HG03432 (cell line): ENCODE data around the gene OR2D3.
"Not testable (repeated sequence)": the region's sequence is repeated elsewhere in the genome, so short reads cannot be mapped to it uniquely, and the experiment has no call there.

Experiments used
- ATAC-seq: cut with Tn5 transposase; IDR thresholded peaks from one replicate; pipeline ENCODE4 v1.9.1; 2021; ENCODE audit warnings: mild to moderate bottlenecking, moderate library complexity; ENCODE audit not compliant: unreplicated experiment

The OR2D3 gene

DNA sequence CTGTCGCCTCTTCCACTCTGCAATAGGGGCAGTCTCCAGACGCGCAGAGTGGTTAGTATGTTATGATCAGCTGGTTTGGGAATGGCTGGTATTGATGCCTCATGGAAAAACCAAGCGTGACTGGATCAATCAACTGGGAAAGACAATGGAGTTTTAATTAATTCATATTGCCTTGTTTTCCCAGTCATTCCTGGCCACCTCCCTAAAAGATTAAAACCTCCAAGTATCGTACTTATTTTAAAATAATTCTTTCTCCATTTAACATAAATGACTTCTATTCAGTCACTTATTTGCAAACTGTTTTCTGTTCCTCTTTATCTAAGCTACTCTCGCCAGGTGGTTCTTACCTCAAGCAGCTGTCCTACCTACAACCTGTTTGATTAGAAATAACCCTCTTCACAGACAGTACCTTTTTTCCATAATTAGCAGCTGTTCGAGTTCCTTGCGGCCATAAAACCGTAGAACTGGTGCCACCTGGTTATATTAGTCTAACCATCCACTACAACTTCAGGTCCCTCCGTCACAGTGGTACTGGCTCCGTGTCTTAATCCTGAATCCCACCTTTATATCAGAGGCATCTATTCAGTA, 6.3 kb downstream of the OR2D3 start:
- ATAC-seq: peak; percentile 59

DNA sequence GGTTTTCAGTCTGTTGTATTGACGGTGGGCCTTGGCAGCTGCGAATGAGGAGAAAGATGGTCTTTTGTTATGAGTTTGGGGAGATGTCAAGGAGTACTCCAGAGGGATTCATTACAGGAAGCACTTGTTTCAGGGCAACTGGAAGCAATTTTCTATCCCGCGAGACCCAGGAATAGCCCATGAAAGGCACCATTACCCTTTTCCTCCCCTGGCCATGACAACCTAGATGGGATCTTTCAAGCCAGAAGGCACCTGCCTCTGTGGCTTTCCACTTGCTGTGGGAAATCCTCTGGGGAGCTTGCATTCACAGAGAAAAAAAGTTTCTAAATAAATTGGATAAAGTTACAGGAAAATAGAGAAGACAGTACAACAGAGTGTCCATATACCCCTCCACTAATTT, 8.1 kb downstream of the OR2D3 start:
- ATAC-seq: no peak

DNA sequence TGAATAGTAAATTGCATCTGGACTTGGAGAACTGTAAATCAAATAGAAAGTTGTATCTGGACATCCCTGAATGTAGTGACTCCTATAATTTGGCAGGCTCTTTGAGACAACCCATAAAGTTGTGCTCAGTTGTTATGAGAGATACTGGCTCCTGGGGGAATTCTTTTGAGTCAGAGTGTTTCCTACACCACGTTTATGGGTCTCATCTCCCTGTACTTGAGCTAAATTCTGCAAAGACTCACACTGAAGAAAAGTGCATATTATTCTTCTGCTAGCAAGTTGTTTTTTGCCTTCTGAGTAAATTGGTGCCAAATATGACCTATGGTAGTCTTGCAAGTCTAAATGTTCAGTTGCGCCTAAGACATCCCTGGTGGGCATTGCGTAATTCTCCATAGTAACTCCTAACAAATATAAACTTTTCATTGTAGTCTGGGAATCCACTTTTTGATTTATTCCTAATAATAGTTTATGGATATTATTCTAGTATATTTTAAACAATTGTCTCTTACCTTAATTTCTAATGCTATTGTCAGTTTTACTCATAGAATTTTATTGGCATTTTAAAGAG, 10.4 kb downstream of the OR2D3 start:
- no peak for ATAC-seq

DNA sequence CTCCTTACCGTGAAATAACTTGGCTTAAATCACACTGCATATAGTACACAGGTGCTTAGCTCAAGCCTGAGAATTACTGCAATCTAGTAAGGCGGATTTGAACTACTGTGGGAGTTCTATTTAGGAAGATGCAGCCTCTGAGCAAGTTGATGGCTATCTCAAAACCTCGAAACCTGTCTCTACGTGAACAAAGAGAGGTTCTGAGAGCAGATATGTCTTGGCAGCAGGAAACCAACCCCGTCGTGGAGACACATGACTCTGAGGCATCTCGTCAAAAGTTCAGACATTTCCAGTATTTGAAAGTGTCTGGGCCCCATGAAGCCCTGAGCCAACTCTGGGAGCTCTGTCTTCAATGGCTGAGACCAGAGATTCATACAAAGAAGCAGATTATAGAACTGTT, 11.3 kb downstream of the OR2D3 start:
- ATAC-seq: no peak

DNA sequence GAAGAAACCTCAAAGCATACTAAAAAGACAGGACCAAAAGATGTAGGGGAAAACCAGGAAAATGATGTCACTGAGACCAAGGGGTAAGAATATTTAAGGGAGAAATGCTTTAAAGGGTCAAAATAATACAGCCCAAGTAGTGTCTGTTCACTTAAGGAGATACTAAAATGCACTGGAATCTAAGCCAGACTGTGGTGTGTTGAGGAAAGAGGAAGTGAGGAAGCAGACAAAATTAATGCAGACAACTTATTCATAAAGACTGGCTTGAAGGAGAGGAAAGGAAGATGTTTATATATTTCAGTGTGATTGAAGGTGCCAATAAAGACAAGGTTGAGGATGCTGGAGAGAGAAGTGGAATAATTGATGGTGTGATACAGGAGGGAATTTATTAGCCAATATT, 21.2 kb downstream of the OR2D3 start:
- ATAC-seq: no peak

DNA sequence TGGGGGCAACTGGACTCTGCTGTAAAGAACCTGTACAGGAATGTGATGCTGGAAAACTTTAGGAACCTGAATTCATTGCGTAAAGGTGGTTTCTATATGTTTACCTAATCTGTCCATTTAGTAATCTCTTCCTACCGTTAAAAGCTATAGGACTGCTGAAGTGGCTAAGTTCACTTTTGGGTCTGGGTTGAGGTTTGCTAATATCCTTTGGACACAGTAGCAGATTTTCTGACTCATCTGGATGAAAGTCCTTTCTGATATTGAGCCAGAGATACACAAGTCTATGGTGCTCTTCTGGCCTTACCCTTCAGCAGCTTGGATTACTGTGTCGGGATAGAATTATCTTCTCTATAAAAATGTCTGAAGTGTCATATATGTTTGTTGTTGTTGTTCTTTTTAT, 22.3 kb downstream of the OR2D3 start:
- ATAC-seq: no peak

DNA sequence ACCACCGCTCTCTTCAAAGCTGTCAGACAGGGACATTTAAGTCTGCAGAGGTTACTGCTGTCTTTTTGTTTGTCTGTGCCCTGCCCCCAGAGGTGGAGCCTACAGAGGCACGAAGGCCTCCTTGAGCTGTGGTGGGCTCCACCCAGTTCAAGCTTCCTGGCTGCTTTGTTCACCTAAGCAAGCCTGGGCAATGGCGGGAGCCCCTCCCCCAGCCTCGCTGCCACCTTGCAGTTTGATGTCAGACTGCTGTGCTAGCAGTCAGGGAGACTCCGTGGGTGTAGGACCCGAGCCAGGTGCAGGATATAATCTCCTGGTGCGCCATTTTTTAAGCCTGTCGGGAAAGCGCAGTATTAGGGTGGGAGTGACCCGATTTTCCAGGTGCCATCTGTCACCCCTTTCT, 33.4 kb downstream of the OR2D3 start:
- not testable (repeated sequence) for ATAC-seq

DNA sequence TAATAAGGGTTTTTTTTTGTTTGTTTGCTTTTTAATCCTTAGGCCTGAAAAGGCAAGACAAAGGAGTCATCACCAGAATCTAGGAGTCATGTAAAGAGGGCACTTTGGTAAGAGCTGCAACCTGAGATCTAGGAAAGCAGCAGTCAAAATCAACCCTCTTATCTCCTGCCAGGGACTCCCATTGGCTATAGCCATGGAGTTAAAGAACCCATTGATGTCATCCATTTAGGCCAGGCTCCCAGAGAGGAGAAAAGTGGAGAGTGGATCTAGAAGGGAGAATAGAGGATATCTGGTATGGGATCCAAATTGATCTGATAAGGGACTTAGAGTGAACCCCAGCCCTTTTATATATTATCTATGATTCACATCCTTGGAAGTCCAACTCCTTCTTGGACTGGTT, 41.3 kb downstream of the OR2D3 start:
- no peak for ATAC-seq

DNA sequence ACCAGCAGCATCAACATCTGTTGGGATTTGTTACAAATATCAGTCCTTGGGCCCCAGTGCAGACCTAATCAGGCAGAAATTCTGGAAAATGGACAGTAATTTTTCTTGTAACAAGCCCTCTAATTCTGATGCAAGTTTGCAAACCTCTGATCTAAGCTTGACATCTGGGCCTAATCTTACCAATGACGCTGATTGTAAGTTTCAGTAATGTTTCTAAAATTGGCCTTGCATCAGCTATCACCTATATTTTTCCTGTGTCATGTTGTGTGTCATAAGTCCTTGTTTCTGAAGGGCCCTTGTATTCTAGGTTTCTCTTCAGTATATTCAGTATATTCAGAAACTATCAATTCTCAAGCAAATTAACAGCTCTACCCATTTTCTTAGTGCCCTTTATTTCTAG, 41.9 kb downstream of the OR2D3 start:
- ATAC-seq: peak; percentile 91

DNA sequence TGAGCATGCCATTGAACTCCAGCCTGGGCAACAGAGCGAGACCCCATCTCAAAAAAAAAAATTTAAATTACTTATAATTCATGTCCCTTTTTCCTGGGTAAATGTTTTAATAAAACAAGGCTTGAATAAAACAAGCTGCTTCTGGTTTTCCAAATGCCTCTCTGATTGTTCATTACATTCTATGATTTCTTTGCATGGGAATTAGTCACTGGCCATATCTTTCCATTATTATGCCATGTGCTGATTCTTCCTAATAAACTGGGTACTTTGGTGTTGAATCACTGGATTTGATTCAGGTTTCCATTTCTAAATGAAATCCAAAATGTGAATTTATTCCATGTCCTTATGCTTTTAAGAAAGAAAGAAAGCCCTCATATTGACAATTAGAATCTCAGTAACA, 48.0 kb downstream of the OR2D3 start:
- no peak for ATAC-seq

DNA sequence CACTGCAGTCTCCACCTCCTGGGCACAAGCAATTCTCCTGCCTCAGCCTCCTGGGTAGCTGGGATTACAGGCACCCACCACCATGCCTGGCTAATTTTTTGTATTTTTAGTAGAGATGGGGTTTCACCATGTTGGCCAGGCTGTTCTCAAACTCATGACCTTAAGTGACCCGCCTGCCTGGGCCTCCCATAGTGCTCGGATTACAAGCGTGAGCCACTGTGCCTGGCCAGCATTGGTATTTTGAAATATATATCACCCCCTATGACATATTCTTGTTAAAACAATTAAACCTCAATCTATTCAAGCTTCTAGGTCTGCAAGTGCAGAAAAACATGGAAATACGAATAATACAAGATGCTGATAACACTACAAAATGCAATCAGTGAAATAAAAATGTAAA, 49.1 kb downstream of the OR2D3 start:
- ATAC-seq: not testable (repeated sequence)
